Tibial artery (tissue), 4 donors: ENCODE measurements around the gene TMEM182.

ENCODE experiments used
- DNase-seq, 2 donors: peaks; one replicate each; pipeline ENCODE4 v3.0.0-alpha.2; 2019
- H3K27ac ChIP-seq, 2 donors: fragments of 200-600 bp; sonication (generic) in 1 of 2; 1 replicate in 1 of 2; 2 replicates in 1 of 2; pipeline ENCODE4 v1.5.1; 2018 to 2019; ENCODE audit warnings: mild to moderate bottlenecking in 1 of 2
- H3K27me3 ChIP-seq, 2 donors: fragments of 200-600 bp; sonication (generic) in 1 of 2; one replicate each; pipeline versions ENCODE4 v1.5.1 to v1.6.0; 2016 to 2019
- H3K36me3 ChIP-seq, 3 donors: fragments of 200-600 bp; sonication (generic) in 2 of 3; one replicate each; pipeline ENCODE4 v1.5.1; 2016 to 2019; ENCODE audit warnings: mild to moderate bottlenecking in 2 of 3
- H3K4me1 ChIP-seq, 4 donors: fragments of 200-600 bp; sonication (generic) in 2 of 4; 1 replicate in 3 of 4; 2 replicates in 1 of 4; pipeline ENCODE4 v1.5.1; 2016 to 2019
- H3K4me3 ChIP-seq, 2 donors: fragments of 200-600 bp; sonication (generic) in 1 of 2; 1 replicate in 1 of 2; 2 replicates in 1 of 2; pipeline ENCODE4 v1.5.1; 2018 to 2019; ENCODE audit warnings: mild to moderate bottlenecking in 2 of 2
- H3K9me3 ChIP-seq, 3 donors: fragments of 200-600 bp; sonication (generic) in 1 of 3; one replicate each; pipeline ENCODE4 v1.5.1; 2016 to 2019
- intact Hi-C: fragments of 100-400 bp; cut with DNase I; formaldehyde crosslinking; loops from one replicate; pipeline ENCODE4 v1.15.0; 2023; ENCODE audit warnings: low total_unique reads
- TF ChIP-seq, protein P1 (sequence below), 2 experiments: fragments of 200-600 bp in 1 of 2; fragments of 450-650 bp in 1 of 2; IDR thresholded peaks; one replicate each; pipeline ENCODE4 v1.5.1; 2017 to 2019; ENCODE audit warnings: antibody characterized with exemption in 2 of 2, mild to moderate bottlenecking in 1 of 2, moderate library complexity in 1 of 2

The TMEM182 gene

DNA sequence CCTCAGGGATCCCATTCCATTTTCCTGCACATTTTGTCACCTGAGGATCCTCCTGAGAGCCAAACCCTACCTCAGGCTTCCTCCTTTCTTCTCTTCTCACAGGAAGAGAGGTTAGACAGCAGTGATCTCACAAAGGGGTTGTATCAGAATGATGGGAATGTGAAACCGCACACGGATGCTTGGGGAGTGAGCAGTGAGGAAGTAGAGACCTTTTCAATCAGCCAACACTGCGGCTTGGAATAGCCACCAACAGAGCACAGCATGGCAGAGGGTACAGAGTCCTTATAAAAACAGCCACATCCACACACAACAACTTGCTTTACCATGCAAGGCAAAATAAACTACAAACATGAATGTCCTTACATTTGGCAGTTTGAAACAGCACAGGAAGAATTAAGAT, 8.7 kb downstream of the TMEM182 start:
- DNase-seq, result no peak
- Histone ChIP-seq H3K4me1 (no peaks in the 10 kb centered on the region), H3K4me3 (no peak overlapping the region), H3K9me3 (no peaks in the 10 kb centered on the region), H3K27me3 (no peaks in the 10 kb centered on the region), H3K27ac (no peak overlapping the region), H3K36me3 (peaks cover 0 to 5% (median 0%) of the 10 kb centered on the region in 3 donors)
- TF ChIP-seq, protein P1, sequence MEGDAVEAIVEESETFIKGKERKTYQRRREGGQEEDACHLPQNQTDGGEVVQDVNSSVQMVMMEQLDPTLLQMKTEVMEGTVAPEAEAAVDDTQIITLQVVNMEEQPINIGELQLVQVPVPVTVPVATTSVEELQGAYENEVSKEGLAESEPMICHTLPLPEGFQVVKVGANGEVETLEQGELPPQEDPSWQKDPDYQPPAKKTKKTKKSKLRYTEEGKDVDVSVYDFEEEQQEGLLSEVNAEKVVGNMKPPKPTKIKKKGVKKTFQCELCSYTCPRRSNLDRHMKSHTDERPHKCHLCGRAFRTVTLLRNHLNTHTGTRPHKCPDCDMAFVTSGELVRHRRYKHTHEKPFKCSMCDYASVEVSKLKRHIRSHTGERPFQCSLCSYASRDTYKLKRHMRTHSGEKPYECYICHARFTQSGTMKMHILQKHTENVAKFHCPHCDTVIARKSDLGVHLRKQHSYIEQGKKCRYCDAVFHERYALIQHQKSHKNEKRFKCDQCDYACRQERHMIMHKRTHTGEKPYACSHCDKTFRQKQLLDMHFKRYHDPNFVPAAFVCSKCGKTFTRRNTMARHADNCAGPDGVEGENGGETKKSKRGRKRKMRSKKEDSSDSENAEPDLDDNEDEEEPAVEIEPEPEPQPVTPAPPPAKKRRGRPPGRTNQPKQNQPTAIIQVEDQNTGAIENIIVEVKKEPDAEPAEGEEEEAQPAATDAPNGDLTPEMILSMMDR (IDR thresholded peaks at IDR 0.05), result no peak
- intact Hi-C loops, result no loop called here

DNA sequence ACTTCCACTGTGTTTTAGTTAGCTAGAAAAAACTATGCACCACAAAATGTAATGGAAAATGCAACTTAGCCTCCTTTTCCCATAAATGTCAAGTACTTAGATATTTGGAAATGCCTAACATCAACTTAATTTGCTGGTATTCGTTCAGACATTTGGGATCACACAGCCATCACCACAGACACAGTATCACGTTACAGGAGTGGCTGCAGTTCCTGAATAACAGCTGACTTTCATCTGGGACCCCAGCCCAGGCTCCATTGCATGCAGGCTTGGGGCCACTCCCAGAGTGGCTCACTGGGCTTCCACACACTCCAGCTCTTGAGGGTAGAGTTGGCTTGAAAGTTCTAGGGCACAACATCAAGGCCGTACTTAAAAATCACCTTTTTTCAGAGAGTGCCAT, 9.3 kb downstream of the TMEM182 start:
- TF ChIP-seq, protein P1 (IDR thresholded peaks at IDR 0.05), result no peak
- H3K27me3 ChIP-seq, result no peaks in the 10 kb centered on the region
- H3K36me3 ChIP-seq, result peaks cover 0 to 5% (median 0%) of the 10 kb centered on the region in 3 donors
- no peak overlapping the region for H3K4me3 ChIP-seq
- H3K27ac ChIP-seq, result no peak overlapping the region
- no peak for DNase-seq
- no peaks in the 10 kb centered on the region for H3K4me1 ChIP-seq
- intact Hi-C loops, result no loop called here
- H3K9me3 ChIP-seq, result no peaks in the 10 kb centered on the region

DNA sequence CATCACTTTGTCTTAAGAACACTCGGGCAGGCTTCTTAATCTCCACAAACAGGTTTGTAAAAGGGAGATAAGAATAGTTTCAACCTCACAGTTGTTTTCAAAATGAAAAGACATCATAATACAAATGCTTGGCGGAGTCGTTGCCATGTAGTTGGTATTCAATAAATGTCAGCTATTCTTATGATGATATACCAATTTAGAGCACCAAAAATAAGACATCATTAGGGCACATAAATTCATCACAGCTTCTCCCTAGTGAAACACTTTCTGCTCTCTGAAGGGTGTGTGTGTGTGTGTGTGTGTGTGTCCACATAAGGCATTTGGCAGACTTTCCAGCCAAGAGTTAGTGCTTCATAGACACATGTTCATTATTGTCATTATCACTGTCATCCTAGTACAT, 10.8 kb downstream of the TMEM182 start:
- Histone ChIP-seq H3K36me3 (peaks cover 0 to 5% (median 0%) of the 10 kb centered on the region in 3 donors), H3K27ac (no peak overlapping the region), H3K27me3 (no peaks in the 10 kb centered on the region), H3K4me1 (no peaks in the 10 kb centered on the region), H3K4me3 (no peak overlapping the region), H3K9me3 (no peaks in the 10 kb centered on the region)
- intact Hi-C loops, result no loop called here
- TF ChIP-seq, protein P1 (IDR thresholded peaks at IDR 0.05), result no peak
- no peak for DNase-seq

DNA sequence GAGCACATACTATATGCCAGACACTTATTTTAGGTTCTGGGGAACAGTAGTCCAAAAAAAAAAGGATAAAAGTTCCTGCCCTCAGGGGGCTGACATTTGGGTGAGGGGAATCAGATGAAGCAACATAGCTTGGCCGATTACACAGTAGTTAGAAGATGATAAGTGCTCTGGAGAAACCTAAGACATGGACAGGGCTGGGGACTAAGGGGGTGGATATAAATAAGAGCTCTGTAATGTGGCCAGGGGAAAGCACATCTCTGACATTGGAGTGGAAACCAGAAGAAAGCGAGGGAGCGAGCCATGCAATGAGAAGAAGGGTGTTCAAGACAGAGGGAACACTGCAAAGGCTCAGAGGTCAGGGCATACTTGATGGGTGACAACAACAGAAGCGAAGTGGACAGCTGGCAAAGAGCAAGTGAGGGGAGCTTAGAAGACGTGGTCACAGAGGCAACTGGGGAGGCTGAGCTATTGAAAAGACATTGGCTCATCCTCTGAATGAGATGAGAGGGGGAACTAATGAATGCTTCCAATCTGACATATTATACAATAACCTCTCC, 11.4 kb downstream of the TMEM182 start:
- Histone ChIP-seq H3K9me3 (no peaks in the 10 kb centered on the region), H3K4me3 (no peak overlapping the region), H3K4me1 (no peaks in the 10 kb centered on the region), H3K27me3 (no peaks in the 10 kb centered on the region), H3K27ac (no peak overlapping the region), H3K36me3 (peaks cover 0 to 5% (median 0%) of the 10 kb centered on the region in 3 donors)
- TF ChIP-seq, protein P1 (IDR thresholded peaks at IDR 0.05), result no peak
- no peak for DNase-seq
- intact Hi-C loops, result no loop called here

DNA sequence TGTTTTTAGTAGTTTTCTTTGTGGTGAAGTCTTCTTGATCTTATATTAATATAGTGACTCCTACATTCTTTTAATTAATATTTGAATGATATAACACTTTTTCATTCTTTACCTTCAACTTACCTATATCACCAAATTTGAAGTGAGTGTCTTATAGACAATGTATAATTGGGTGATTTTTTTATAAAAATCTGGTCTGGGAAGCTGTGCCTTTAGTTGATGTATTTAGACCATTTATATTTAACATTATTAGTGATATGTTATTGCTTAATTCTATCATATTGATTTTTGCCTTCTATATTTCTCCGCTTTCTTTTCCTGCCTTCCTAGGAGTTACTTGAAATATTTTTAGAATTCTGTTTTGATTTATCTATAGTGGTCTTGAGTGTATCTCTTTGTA, 16.4 kb downstream of the TMEM182 start:
- TF ChIP-seq, protein P1 (IDR thresholded peaks at IDR 0.05), result no peak
- Histone ChIP-seq H3K4me1 (no peaks in the 10 kb centered on the region), H3K36me3 (no peaks in the 10 kb centered on the region), H3K27ac (no peak overlapping the region), H3K4me3 (no peak overlapping the region), H3K27me3 (no peaks in the 10 kb centered on the region), H3K9me3 (no peaks in the 10 kb centered on the region)
- intact Hi-C loops, result no loop called here
- no peak for DNase-seq

DNA sequence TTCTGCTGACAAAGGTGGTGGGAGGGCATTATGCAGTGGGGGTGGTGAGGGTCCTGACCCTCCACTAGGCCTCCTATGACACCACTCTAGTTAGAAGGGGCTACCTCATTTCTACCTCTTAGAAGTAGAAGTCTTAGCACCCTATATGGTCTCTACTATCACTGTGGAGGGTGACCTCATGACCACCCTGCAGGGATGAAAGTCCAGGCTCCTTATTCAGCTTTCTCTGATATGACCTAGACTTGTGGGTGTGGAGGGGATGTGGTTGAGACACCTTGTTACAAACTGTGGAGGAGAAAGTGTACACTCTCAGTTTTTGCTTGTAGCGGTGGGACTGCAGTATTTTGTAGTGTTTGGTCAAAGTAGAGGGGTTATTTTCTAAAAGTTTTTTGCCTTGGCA, 18.6 kb downstream of the TMEM182 start:
- no peak overlapping the region for H3K27ac ChIP-seq
- no peaks in the 10 kb centered on the region for H3K36me3 ChIP-seq
- no peaks in the 10 kb centered on the region for H3K4me1 ChIP-seq
- no peaks in the 10 kb centered on the region for H3K9me3 ChIP-seq
- intact Hi-C loops, result no loop called here
- DNase-seq, result no peak
- no peaks in the 10 kb centered on the region for H3K27me3 ChIP-seq
- no peak overlapping the region for H3K4me3 ChIP-seq
- TF ChIP-seq, protein P1 (IDR thresholded peaks at IDR 0.05), result no peak
